KOPT-K1 (cell line): ENCODE results near the gene ARHGAP40.

ENCODE experiments used
- H3K27ac ChIP-seq: fragments of 200-600 bp; sonication (generic); 2 replicates; pipeline ENCODE4 v1.5.1; 2016; ENCODE audit warnings: antibody characterized with exemption, mild to moderate bottlenecking, low read depth, low read length; ENCODE audit not compliant: poor library complexity, severe bottlenecking
- H3K36me3 ChIP-seq: fragments of 200-600 bp; sonication (generic); 2 replicates; pipeline ENCODE4 v1.5.1; 2017; ENCODE audit warnings: antibody characterized with exemption, mild to moderate bottlenecking, low read length, moderate library complexity; ENCODE audit not compliant: insufficient read depth
- H3K9me3 ChIP-seq: fragments of 200-600 bp; sonication (generic); 2 replicates; pipeline ENCODE4 v1.5.1; 2017; ENCODE audit warnings: antibody characterized with exemption, low read length, mild to moderate bottlenecking; ENCODE audit not compliant: insufficient read depth, poor library complexity, severe bottlenecking

ARHGAP40 gene

DNA sequence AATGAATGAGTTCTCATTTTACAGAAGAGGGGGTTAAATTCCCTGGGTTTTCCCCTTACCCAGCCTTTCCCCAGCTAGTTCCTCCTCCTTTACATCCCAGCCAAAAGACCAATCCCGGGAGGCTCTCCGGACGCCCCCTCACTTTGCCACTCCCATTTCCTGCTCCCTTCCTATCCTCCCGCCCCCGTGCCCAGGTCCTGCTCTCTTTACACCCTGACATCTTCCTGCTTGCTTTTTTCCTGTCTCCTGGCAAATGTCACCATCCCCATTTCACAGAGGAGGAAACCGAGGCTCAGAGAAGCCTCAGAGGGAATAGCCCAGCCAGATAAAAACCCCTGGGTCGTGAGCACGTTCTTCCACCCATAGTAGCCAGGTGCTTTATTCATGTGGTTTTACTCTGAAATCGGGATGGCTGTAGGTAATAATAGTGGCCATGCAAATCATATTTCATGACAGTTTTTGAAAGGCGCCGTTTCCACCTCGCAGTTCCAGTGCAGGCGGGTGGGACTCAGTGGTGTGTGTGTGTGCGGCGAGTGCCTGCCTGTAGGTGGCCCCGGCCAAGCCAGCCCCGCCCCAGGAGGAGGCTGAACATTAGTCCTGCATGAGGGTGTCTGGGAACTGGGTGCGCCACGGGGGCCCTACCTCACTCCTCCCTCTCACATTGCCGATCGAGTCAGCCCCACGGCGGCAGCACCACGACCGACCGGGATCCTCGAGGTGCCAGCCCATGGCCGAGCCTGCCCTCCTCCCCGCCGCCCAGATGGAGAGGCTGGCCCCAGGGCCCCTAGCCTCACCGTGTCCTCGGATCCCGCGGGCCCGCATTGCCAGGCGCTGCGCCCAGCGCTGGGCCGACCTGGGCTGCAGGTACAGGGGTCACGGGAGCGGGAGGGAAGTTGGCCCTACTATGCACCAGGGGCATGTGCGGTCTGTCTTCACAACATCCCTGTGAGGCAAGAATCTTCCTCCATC, at the start of gene ARHGAP40:
TSS of gene ARHGAP40 (plus strand) at position 594 of the 969 bp plus-strand sequence.
- H3K9me3 ChIP-seq = no peaks in the 10 kb centered on the region
- H3K27ac ChIP-seq = no peak within 1 kb of the TSS

DNA sequence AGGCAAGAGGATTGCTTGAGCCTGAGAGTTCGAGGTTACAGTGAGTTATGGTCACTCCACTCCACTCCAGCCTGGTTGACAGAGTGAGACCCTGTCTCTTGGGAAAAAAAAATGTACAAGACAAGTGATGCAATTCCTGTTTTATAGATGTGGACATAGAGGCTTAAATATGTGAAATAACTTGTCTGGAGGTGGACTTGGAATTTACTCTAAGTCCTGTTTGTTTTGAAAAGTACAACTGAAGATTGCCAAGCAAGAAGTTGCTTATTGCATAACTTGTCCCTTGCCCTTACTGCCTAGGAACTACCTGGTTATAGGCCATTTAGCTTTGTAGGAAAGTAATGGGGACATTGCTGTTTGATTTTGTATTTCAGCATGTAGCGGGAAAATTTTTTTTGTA, 46.6 kb upstream of the ARHGAP40 start:
- no peaks in the 10 kb centered on the region for H3K9me3 ChIP-seq
- H3K27ac ChIP-seq = no peak overlapping the region
- H3K36me3 ChIP-seq = peaks cover 100% of the 10 kb centered on the region

More for the DNA sequence above, at the start of gene ARHGAP40:
- H3K36me3 ChIP-seq = no peaks in the 10 kb centered on the region

DNA sequence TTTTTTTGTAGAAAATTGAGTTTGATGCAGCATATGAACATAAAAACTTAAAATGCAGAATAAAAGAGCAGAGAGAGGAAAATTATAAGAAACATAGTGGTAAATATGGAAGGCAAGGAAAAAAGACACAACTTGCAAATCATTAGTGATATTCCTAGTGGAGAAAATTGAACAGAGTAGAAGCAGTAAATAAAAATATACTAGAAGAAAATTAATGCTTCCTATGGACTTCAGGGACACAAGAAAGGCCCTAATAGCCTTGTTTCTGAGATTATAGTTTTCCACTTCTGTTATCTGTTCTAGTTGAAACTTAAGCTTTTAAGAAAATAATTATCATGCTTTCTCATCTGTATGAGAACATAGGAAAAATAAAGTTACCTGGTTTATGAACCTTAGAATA, 46.2 kb upstream of the ARHGAP40 start:
- no peaks in the 10 kb centered on the region for H3K9me3 ChIP-seq
- no peak overlapping the region for H3K27ac ChIP-seq
- peaks cover 100% of the 10 kb centered on the region for H3K36me3 ChIP-seq

DNA sequence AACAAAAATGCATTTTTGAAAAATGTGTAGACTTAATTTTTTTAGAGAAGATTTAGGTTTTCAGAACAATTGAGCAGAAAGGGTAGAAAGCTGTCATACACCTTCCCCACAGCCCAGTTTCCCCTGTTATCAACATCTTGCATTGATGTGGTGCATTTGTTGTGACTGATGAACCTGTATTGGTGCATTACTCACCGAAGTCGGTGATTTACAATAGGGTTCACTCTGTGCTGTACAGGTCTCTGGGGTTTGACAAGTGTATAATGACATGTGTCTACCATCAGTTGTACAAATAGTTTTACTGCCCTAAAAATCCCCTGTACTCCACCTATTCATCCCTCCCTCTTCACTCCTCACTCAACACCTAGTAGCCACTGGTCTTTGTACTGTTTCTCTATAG, 44.4 kb upstream of the ARHGAP40 start:
- Histone ChIP-seq H3K27ac (no peak overlapping the region), H3K9me3 (no peaks in the 10 kb centered on the region), H3K36me3 (peaks cover 100% of the 10 kb centered on the region)

DNA sequence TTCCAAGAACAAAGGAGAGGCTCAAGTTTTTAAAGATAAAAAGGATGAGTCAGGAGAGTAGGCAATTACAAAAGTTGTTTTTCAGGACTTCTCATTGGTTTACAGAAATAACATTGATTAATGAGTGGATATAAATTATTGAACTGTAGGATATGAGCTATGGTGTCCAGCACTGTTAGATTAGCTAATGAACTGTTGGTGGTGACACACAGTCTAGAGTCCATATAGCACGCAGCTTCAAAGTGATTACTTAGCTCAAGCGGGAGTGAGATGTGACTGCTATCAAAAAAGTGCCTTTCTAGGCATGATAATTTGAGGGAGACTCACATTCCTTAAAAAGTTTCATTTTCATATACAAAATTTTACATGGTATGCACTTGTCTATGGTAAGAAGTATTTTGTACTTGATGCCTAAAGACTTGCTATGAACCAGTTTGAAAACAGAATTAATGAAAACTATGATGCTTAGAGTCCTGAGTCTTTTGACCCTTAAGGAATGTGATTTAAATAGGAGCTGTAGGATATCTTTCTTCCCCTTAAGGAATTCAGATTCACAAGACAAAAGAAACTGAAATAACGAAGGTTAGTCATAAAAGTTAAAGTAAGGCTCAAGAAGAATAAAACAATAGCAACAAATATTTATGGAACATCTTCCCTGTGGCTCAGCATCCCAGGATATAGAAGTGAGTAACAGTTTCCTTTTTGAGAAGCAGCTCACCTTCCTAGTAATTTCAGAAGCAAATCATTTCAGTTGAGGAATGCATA, 42.8 kb upstream of the ARHGAP40 start:
- Histone ChIP-seq H3K36me3 (peaks cover 99% of the 10 kb centered on the region), H3K27ac (no peak overlapping the region), H3K9me3 (no peaks in the 10 kb centered on the region)

DNA sequence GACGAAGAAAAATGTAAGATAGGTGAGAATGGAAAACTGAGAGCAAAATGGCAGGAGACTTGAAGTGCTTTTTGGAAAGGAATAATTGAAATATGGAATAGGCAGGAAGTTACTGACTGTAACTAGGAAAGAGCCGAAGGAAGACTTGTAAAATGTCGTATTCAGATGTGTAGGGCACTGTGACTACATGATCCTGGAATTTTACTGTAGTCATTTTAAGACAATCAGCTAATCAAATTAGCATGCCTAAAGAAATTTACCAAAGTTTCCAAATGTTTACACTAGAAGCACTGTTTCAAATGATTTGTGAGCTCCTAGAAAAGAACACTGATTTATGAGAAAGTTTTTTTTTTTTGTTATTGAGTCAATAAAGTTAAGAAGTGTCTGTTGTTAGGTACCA, 41.8 kb upstream of the ARHGAP40 start:
- Histone ChIP-seq H3K36me3 (peaks cover 97% of the 10 kb centered on the region), H3K27ac (no peak overlapping the region), H3K9me3 (no peaks in the 10 kb centered on the region)

DNA sequence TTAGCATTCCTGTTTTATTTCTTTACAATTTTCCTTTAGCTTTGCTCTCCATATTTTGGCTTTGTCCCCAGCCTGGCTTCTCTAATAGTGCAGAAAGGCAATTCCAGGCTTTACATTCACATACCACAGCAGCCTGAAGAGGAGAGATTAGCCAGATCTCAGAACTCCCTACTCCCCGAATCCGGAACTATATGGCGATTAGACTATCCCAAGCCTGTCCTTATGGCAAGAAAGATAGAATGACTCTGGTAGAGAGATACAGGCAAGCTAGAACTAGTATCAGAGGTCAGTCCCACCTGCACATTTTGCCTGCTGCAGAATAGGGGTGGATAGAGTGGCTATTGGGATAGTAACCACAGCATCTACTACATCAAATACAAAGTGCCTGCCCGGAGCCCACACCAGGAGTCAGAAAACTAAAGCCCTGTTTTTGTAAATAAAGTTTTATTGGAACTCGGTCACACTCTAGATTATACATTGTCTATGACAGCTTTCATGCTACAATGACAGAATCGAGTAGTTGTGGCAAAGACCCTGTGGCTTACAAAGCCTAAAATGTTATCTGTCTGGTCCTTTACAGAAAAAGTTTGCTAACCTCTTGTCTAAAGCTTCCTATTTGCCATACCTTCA, 37.7 kb upstream of the ARHGAP40 start:
- no peaks in the 10 kb centered on the region for H3K9me3 ChIP-seq
- no peak overlapping the region for H3K27ac ChIP-seq
- H3K36me3 ChIP-seq = peaks cover 95% of the 10 kb centered on the region

DNA sequence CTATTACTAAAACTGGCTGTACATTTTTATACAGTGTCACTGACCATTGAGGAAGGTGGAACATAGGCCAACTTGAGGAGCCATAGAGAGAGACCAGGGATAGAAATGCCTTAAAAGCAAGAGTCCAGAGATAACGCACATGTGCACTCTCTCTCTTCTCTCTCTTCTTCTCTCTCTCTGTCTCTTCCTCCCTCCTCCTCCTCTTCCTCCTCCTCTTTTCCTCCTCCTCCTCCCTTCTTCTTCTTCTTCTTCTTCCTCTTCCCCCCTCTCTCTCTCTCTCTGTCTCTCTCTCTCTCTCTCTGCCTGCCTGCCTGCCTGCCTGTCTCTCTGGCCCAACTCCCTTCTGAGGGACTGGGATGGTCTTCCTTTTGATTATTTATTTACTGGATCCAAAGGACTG, 36.9 kb upstream of the ARHGAP40 start:
- H3K36me3 ChIP-seq = peaks cover 95% of the 10 kb centered on the region
- H3K9me3 ChIP-seq = no peaks in the 10 kb centered on the region
- no peak overlapping the region for H3K27ac ChIP-seq

DNA sequence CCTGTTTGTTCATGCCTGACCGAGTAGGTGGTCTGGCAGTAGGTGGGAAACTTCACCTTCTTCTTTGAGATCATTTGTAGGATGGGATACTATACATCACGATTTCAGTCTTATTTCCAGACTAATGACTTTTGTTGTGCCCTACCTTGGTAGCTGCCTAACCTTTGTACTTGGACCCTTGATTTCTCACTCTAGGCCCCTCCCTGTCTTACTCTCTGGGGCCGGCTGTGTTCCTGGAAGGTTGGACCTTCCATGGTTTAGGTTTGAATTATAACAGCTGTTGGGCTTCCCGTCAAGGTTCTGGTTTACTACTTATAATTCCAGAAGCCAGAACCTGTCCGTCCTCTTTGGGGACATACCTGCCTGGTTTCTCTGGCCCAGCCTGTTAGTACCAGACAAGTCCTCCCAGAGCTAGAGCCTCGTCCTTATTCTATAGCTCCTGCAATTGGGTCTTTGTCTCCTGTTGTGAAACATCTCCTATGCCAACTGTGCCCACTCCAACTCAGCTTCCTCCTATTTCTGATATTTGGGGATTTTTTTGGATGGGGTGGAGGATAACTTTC, 35.5 kb upstream of the ARHGAP40 start:
- no peak overlapping the region for H3K27ac ChIP-seq
- H3K36me3 ChIP-seq = peaks cover 94% of the 10 kb centered on the region
- no peaks in the 10 kb centered on the region for H3K9me3 ChIP-seq

DNA sequence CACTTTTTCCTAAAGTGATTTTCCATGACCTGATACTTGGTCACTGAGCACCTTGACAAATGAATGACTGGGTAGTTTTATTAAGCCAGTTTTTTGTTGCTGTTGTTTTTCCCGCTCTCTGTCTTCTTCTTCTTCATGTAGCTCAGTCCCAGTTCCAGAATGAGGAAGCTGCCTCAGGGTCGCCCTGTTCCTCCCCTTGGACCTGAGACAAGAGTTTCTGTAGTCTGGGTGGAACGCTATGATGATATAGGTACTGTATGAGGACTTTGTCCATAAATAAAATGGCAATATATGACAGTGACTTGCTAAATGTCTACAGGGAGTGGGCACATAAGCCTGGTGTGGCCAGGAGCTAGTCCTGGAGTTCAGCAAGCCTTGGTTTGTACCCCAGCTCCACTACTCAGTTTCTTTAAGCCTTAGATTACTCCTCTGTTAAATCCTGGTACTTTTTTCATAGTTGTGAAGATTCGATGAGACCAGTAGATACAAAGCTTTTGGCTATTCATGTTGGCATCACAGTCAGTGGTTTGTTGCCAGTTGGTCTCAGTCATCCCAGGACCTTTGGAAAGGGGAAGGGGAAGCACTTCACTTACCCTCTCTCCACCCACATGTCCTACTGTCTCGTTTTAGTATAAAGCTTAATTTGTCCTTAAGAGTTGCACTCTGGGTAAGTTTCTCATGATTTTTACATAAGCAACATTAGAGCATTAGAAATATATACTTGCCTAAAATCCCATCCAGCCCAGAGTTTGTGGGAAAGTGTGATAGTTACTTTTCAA, 31.7 kb upstream of the ARHGAP40 start:
- no peaks in the 10 kb centered on the region for H3K9me3 ChIP-seq
- peaks cover 89% of the 10 kb centered on the region for H3K36me3 ChIP-seq
- no peak overlapping the region for H3K27ac ChIP-seq

DNA sequence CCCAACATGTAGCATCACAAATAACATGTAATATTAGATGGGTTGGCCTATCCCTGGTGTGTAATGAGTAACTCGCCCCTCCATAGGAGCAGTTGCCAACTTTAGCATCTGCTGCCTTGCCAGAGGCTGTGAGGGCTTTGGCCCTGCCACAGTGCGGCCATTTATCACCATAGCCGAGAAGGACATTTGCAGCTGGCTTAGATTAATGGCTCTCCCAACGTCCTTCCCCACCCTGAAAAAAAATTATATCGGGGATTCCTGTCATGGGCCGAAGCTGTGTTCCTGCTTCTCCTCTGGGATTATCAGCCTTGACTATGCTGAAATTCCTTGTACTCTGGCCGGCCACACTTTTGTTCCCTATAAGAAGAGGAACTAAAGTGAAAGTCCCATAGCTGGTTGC, 28.2 kb upstream of the ARHGAP40 start:
- Histone ChIP-seq H3K36me3 (peaks cover 84% of the 10 kb centered on the region), H3K9me3 (no peaks in the 10 kb centered on the region), H3K27ac (no peak overlapping the region)

DNA sequence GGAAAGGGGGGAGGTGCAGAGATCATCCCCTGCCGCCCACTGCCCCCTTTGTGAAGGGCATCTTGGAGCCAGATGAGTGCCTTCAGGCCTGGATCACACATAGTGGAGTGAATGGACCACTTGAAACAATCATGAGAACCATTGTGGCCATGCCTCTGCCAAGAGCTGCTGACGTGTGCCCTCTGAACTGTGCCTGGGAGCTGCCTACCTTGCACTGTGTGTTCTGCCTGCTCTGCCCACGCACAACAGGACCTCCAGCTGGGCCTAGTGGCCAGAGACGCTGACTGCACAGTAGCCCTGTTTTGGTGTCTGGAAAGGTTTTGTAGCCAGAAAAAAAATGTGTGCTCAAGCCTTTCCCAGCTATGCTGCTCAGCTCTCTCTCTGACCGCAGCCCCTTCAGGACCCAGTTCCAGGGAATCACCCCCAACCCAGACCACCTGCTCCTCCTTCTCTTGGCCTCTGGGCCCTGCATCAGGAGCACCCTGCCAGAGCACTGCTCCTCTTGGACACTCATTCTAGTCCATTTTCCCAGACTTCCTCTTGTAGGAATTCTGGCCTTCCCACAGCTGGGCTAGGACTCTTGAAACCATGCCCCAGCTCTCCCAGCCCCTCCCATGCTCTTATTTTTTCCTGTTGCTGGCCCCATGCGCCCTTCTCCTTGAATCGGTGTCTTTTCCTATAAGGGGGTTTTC, 22.2 kb upstream of the ARHGAP40 start:
- Histone ChIP-seq H3K9me3 (no peaks in the 10 kb centered on the region), H3K27ac (no peak overlapping the region), H3K36me3 (peaks cover 34% of the 10 kb centered on the region)

DNA sequence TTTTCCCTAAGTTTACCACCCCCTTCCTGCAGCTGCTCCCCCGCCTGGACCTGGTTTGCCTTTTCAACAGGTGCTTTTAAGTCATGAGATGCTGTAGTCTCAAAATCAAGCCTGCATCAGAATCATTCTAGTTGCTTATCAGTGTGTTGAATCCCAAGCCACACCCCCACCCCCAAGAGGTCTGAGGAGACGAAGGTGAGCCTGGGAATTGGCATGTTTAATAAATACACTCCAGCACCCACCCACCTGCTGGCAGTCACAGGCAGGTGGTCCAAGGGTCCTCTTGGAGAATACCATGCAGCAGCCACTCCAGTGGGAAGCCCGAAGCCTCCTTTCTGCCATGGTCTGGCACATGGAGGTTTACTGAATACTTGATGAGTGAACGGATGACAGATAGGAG, 21.7 kb upstream of the ARHGAP40 start:
- H3K9me3 ChIP-seq = no peaks in the 10 kb centered on the region

DNA sequence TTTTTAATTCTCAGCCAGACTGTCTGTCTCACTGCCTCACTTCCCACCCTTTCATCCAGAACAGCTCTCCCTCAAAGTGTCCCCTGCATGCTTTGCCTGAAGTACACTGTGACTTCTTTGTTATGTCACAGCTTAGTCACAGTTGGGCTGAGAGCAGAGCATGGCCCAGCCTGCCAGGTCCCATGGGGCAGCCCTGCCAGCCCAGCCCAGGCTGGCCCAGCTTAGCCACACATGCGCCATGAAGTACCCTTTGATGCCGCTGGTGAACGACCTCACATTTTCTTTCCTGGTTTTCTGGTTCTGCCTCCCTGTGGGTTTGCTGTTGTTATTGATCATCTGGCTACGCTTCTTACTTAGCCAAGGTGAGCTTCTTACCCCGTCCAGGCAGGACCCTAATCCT, 20.6 kb upstream of the ARHGAP40 start, which contains the start of gene ADIG:
TSS of gene ADIG (plus strand) at position 185 of the 400 bp plus-strand sequence. CDS start at position 239, 54 bp downstream.
- H3K27ac ChIP-seq = no peak within 1 kb of the TSS
- H3K36me3 ChIP-seq = peaks cover 18% of the 10 kb centered on the region
- no peaks in the 10 kb centered on the region for H3K9me3 ChIP-seq

More for the DNA sequence above, 21.7 kb upstream of the ARHGAP40 start:
- Histone ChIP-seq H3K27ac (no peak overlapping the region), H3K36me3 (peaks cover 28% of the 10 kb centered on the region)
